GM12891 (cell line): ENCODE results near the gene PIPOX.

Experiments
- POLR2A ChIP-seq: IDR thresholded peaks from 2 replicates; pipeline ENCODE4 v1.6.1; 2011; ENCODE audit warnings: low read depth, low read length, control low read depth
- POLR2AphosphoS5 ChIP-seq: IDR thresholded peaks from 2 replicates; pipeline ENCODE4 v1.6.1; 2011; ENCODE audit warnings: low read depth, low read length, control low read depth
- POU2F2 ChIP-seq: IDR thresholded peaks from 2 replicates; pipeline ENCODE4 v1.6.1; 2011; ENCODE audit warnings: low read depth, mild to moderate bottlenecking, control low read depth, low read length, moderate library complexity
- SPI1 ChIP-seq: IDR thresholded peaks from 2 replicates; pipeline ENCODE4 v1.6.1; 2011; ENCODE audit warnings: low read depth, low read length, control low read depth
- TAF1 ChIP-seq: IDR thresholded peaks from 2 replicates; pipeline ENCODE4 v1.6.1; 2011; ENCODE audit warnings: low read depth, low read length, control low read depth

DNA sequence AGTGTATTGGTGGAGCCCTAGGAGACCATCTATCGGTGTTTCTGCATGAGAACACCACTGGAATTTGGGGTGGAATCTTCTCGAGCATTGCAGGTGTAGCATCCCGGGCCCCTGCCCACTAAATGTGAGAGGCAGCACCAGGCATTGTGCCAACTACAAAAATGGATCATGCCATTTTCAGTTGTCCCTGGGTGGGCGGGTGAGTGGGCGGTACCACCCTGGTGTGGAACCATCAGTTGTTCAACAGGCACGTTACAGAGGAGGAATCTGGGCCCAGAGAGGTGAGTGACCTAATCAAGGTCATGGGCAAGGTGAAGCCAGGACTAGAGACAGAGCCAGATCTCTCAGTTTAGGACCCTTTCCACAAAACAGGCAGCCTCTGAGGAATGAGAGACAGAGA is 8.8 kb downstream of the PIPOX start:
- TF ChIP-seq TAF1 (no peak), POLR2A (no peak), POLR2AphosphoS5 (no peak), POU2F2 (no peak), SPI1 (no peak)
